Astrocyte of the spinal cord (primary cell): ENCODE data around the gene ALDOB.

Source experiments
- DNase-seq: peaks from one replicate; pipeline ENCODE4 v3.0.0; 2011; ENCODE audit warnings: low read depth, low spot score
- H3K4me3 ChIP-seq: 2 replicates; pipeline ENCODE4 v1.5.1; 2011; ENCODE audit warnings: low read depth, mild to moderate bottlenecking, low read length, moderate library complexity
- in situ Hi-C: cut with HindIII; loops from 2 replicates; pipeline ENCODE4 v1.10.0; 2017; ENCODE audit warnings: low sequenced_read_pairs
- TF ChIP-seq, protein P1 (sequence below): IDR thresholded peaks from 2 replicates; pipeline ENCODE4 v1.5.1; 2012; ENCODE audit warnings: low read depth, mild to moderate bottlenecking, low read length, inconsistent platforms

The ALDOB gene

DNA sequence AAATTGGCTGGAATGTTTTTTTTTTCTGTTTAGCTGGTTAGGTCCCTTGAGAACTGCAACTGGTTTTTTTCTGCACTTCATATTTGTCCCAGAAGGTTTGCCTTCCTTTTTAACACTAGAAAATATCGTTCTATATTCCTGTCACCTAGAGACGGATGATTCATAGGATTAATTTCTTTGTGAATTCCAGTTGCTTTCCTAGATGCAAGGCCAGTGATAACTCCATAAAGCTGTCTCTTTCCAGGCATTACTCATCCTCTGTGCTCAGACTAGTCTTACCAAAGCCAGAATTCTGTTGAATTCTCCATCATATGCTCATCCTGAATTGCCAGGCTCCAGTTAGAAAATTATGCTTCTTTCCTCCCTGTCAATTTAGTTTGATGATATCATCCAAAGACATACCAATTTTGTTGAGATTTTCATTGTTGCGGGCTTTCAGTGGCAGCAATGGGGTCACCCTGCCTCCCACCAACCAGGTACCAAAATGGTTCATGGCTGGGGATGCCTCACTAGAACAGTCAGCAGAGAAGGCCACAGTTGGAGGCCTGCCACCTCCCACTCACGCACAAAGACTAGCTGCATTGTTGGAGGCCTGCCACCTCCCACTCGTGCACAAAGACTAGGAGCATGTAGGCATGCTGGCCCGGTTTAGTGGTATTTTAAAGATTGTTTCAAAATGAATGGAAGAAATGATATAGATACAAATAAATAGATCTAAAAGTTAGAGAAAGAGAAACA, 59.3 kb downstream of the ALDOB start:
- in situ Hi-C loops = no loop called here
- no peak for DNase-seq
- TF ChIP-seq, protein P1, sequence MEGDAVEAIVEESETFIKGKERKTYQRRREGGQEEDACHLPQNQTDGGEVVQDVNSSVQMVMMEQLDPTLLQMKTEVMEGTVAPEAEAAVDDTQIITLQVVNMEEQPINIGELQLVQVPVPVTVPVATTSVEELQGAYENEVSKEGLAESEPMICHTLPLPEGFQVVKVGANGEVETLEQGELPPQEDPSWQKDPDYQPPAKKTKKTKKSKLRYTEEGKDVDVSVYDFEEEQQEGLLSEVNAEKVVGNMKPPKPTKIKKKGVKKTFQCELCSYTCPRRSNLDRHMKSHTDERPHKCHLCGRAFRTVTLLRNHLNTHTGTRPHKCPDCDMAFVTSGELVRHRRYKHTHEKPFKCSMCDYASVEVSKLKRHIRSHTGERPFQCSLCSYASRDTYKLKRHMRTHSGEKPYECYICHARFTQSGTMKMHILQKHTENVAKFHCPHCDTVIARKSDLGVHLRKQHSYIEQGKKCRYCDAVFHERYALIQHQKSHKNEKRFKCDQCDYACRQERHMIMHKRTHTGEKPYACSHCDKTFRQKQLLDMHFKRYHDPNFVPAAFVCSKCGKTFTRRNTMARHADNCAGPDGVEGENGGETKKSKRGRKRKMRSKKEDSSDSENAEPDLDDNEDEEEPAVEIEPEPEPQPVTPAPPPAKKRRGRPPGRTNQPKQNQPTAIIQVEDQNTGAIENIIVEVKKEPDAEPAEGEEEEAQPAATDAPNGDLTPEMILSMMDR = no peak
- H3K4me3 ChIP-seq = no peak overlapping the region

DNA sequence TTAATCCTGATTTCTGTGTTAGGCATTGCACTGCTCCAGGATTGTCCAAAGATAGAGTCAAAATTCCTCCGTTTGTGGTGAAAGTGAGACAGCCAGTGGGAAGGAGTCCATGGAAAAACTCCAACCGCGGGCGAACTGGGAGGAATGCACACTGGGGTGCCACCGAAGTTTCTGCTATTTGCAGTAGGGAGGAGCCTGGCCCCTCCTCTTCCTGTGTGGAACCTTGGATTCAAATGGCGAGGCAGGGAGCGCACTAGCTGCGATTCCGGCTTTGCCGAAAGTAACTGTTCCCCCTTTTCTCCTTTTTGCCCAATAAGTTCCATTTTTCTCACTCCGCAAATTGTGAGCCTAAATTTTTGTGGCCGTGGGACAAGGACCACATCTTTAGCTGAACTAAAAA, 60.0 kb downstream of the ALDOB start:
- TF ChIP-seq, protein P1 = no peak
- DNase-seq = no peak
- no peak overlapping the region for H3K4me3 ChIP-seq
- in situ Hi-C loops = no loop called here

DNA sequence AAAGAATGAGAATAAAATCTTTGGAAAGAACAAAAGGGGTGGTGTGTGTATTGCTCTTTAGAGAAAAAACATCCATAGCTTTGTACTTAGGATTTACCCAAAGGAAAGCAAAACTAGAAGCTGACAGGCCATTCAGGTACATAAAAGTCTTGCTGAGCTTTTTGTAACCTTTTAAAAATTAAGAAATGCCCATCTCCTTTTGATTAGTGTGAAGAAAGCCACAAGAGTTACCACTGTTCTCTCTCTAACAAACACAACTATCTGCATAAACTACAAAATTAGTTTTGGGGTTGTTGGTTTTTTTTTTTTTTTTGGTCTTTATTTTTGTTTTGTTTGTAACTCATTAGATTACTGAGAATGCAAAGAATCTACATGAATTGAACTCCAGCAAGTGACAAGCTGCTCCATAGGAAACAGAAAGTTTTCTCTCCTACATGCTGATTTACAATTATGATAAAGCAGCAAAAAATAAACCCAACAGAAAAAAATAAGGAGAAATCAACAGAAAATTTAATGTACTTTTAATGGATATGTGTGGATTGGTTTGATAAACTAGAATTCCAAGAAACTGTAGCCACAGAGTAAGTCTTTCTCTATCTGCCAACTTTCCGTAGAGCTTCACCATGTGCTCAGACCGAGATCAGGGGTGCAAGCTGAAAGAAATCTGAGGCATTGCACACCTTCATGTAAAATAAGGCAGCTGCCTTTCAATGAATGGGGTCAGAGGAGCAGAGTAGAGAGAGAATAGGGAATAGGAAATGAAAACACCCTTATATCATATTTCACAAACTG, 63.1 kb downstream of the ALDOB start:
- no peak overlapping the region for H3K4me3 ChIP-seq
- TF ChIP-seq, protein P1 = no peak
- DNase-seq = no peak
- in situ Hi-C loops = no loop called here

DNA sequence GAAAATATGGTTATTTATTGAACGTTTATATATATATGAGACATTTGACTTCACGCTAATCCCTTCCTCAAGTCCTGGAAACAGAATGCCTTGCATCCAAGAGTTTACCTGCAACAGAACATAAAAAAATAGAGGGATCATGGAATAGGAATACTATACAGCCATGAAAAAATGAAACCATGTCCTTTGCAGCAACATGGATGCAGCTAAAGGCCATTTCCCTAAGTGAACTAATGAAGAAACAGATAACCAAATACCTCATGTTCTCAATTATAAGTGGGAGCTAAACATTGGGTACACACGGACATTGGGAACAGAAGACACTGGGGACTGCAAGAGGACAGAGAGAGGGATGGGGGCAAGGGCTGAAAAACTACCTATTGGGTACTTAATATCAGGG, 63.8 kb downstream of the ALDOB start:
- in situ Hi-C loops = no loop called here
- TF ChIP-seq, protein P1 = no peak
- no peak for DNase-seq

More for the DNA sequence above, 63.8 kb downstream of the ALDOB start:
- H3K4me3 ChIP-seq = no peak overlapping the region
